Measurements from ENCODE around the gene ADM. TPM values are rescaled to one million over a fixed set of nuclear protein-coding genes. Genes with fewer than 3 reads are reported as not detected.
A peak's percentile ranks its signal among the peaks of the same experiment; 100 is the strongest.

ADM gene
- total RNA-seq, 2 experiments from 2014 or later, result 3.0 to 3.5 TPM

DNA sequence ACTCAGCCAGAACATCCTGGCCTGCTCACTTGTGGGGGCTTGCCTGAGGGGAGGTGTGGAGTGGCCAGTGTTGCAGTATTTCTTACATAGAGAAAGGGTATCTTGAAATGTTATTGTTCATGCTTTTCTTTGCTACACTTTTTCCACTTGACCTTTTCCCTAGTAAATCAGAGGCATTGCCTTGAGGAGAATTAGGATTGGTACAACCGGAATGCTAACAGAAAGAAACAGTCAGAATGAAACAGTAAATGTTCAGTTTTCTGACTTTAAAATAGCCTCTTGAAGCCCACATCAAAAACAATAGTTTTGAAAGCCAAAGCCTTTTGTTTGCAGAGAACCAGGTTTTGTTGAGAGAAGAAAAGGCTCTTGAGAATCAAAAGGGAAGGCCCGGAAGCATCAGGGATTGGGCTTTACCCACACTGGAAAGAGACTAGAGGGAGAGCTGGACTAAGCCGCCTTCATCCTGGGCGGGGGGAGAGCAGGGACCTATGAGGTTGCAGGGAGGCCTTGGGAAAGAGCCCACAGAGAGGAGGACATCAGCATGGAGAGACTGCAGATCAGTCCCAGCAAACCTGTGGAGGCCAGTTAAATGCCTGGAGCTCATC, 12.4 kb downstream of the ADM start:
- peaks cover 16% of the 10 kb centered on the region for H3K27me3 Mint-ChIP-seq
- H3K4me3 Mint-ChIP-seq, result no peak overlapping the region
- no peak for DNase-seq
- POLR2A ChIA-PET, result interaction anchor here (1.4 kb wide), 1 partner anchor 9 kb away, joined by 3 read pairs; no protein-coding TSS in a partner anchor
- peaks cover under 1% of the 10 kb centered on the region for H3K4me1 Mint-ChIP-seq (ENCODE audit: low read depth)
- H3K27ac Mint-ChIP-seq, result no peak overlapping the region
- H3K36me3 Mint-ChIP-seq, result no peaks in the 10 kb centered on the region
- intact Hi-C loops (cut with micrococcal nuclease), result no loop called here
- CTCF ChIA-PET, result interaction anchor here (1.2 to 2.2 kb wide), 2 partner anchors 10 to 559 kb away, joined by 4 to 10 read pairs; no protein-coding TSS in a partner anchor
- no peaks in the 10 kb centered on the region for H3K9me3 Mint-ChIP-seq

- Mint-ChIP-seq H3K4me1 (ENCODE audit: low read depth) (peaks cover 7% of the 10 kb centered on the region), H3K4me3 (no peak overlapping the region), H3K36me3 (no peaks in the 10 kb centered on the region), H3K9me3 (no peaks in the 10 kb centered on the region), H3K27ac (no peak overlapping the region), H3K27me3 (peaks cover 16% of the 10 kb centered on the region)
- DNase-seq, result no peak
- ChIA-PET CTCF (interaction anchor here (2.2 kb wide), 1 partner anchor 10 kb away, joined by 10 read pairs; no protein-coding TSS in a partner anchor), POLR2A (interaction anchor here (1.4 kb wide), 1 partner anchor 10 kb away, joined by 3 read pairs; no protein-coding TSS in a partner anchor)
- intact Hi-C loops (cut with micrococcal nuclease), result no loop called here
Observed at GRCh38 chr11:10317776-10318526, 13.1 kb downstream of the ADM start.

GRCh38 chr11:10318527-10318802, 13.6 kb downstream of the ADM start:
- POLR2A ChIA-PET, result interaction anchor here (1.4 kb wide), 1 partner anchor 10 kb away, joined by 3 read pairs; no protein-coding TSS in a partner anchor

DNA sequence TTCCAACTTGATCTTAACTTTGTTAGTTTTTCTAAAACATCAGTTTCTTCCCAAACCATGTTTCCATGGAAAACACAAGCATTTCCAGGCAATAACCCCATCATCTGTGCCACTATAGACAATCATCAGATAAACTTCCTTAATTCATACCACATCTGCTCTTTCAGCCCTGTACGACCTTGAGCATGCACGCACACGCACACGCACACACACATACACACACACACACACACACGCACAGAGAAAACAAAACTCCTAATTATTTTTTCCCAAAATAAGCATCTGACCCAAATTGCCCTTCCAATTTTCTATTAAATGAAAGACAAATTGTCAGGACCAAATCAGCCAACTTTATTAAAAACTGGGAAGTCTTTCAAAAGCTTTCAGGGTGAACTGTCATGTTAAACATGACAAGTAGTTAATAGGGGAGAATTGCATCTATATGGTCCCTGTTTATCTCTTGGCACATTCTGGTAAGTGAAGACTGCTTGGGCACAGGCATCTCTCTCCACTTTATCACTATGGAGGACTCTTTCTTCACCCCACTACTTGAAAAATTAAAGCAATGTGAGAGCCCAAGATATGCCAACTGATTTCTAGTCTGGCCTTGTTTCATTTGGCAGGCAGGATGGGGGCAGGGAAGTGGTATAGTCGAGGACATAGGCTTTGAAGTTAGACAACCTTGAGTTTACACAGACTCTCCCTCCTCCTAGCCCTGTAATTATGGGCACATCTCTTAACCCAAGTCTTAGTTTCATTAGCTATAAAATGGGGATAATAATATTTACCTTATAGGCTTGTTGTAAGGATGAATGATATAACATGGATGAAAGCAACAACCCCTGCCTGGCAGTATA, 15.1 kb downstream of the ADM start:
- Mint-ChIP-seq H3K9me3 (no peaks in the 10 kb centered on the region), H3K27me3 (peaks cover 19% of the 10 kb centered on the region), H3K4me1 (ENCODE audit: low read depth) (peaks cover 13% of the 10 kb centered on the region), H3K27ac (no peak overlapping the region), H3K4me3 (no peak overlapping the region), H3K36me3 (no peaks in the 10 kb centered on the region)
- POLR2A ChIA-PET, result interaction anchor here (1.5 kb wide), 1 partner anchor 11 kb away, joined by 3 read pairs; no protein-coding TSS in a partner anchor
- intact Hi-C loops (cut with micrococcal nuclease), result loop anchor here (5.0 kb wide), 2 partner anchors 708 to 788 kb away; no protein-coding TSS in a partner anchor
- DNase-seq, result no peak
- CTCF ChIA-PET, result interaction anchor here (2.1 to 3.2 kb wide), 3 partner anchors 12 to 561 kb away, joined by 6 to 17 read pairs (median 9); no protein-coding TSS in a partner anchor

More at GRCh38 chr11:10318527-10318802, 13.6 kb downstream of the ADM start:
- Mint-ChIP-seq H3K27me3 (peaks cover 18% of the 10 kb centered on the region), H3K4me1 (ENCODE audit: low read depth) (peaks cover 11% of the 10 kb centered on the region), H3K27ac (no peak overlapping the region), H3K9me3 (no peaks in the 10 kb centered on the region), H3K4me3 (no peak overlapping the region), H3K36me3 (no peaks in the 10 kb centered on the region)
- DNase-seq, result no peak
- intact Hi-C loops (cut with micrococcal nuclease), result no loop called here
- CTCF ChIA-PET, result interaction anchor here (2.2 kb wide), 1 partner anchor 11 kb away, joined by 10 read pairs; no protein-coding TSS in a partner anchor

- Mint-ChIP-seq H3K9me3 (no peaks in the 10 kb centered on the region), H3K27me3 (peaks cover 16% of the 10 kb centered on the region), H3K27ac (no peak overlapping the region), H3K4me3 (no peak overlapping the region), H3K4me1 (ENCODE audit: low read depth) (peaks cover 13% of the 10 kb centered on the region), H3K36me3 (no peaks in the 10 kb centered on the region)
- ChIA-PET CTCF (interaction anchor here (2.1 to 3.2 kb wide), 3 partner anchors 13 to 562 kb away, joined by 6 to 17 read pairs (median 9); no protein-coding TSS in a partner anchor), POLR2A (interaction anchor here (1.5 kb wide), 1 partner anchor 12 kb away, joined by 3 read pairs; no protein-coding TSS in a partner anchor)
- intact Hi-C loops (cut with micrococcal nuclease), result loop anchor here (5.0 kb wide), 2 partner anchors 709 to 789 kb away; no protein-coding TSS in a partner anchor
- no peak for DNase-seq
Observed at GRCh38 chr11:10320736-10321465, 16.0 kb downstream of the ADM start.

GRCh38 chr11:10322401-10322800, 17.5 kb downstream of the ADM start:
- peak overlapping the region; percentile 48 for H3K4me3 Mint-ChIP-seq
- H3K4me1 Mint-ChIP-seq (ENCODE audit: low read depth), result peaks cover 13% of the 10 kb centered on the region
- no peaks in the 10 kb centered on the region for H3K36me3 Mint-ChIP-seq
- no peak for DNase-seq
- POLR2A ChIA-PET, result no interaction called here
- H3K27me3 Mint-ChIP-seq, result peaks cover 8% of the 10 kb centered on the region
- H3K27ac Mint-ChIP-seq, result peak overlapping the region; percentile 77
- CTCF ChIA-PET, result interaction anchor here (0.7 to 3.2 kb wide), 5 partner anchors 12 to 563 kb away, joined by 4 to 17 read pairs (median 5); partner anchors contain the start of gene ADM
- intact Hi-C loops (cut with micrococcal nuclease), result loop anchor here (5.0 kb wide), 2 partner anchors 710 to 790 kb away; no protein-coding TSS in a partner anchor
- no peaks in the 10 kb centered on the region for H3K9me3 Mint-ChIP-seq

GRCh38 chr11:10322830-10323792, 18.2 kb downstream of the ADM start:
- CTCF ChIA-PET, result interaction anchor here (1.0 to 3.2 kb wide), 16 partner anchors 8 to 789 kb away, joined by 4 to 22 read pairs (median 8); partner anchors contain the start of gene ADM
- peak overlapping the region; percentile 48 for H3K4me3 Mint-ChIP-seq
- POLR2A ChIA-PET, result no interaction called here
- H3K36me3 Mint-ChIP-seq, result no peaks in the 10 kb centered on the region
- peak; percentile 67 for DNase-seq
- H3K9me3 Mint-ChIP-seq, result no peaks in the 10 kb centered on the region
- H3K27ac Mint-ChIP-seq, result peak overlapping the region; percentile 77
- peaks cover 7% of the 10 kb centered on the region for H3K27me3 Mint-ChIP-seq
- H3K4me1 Mint-ChIP-seq (ENCODE audit: low read depth), result peaks cover 13% of the 10 kb centered on the region
- intact Hi-C loops (cut with micrococcal nuclease), result loop anchor here (1.0 to 5.0 kb wide), 7 partner anchors 15 to 791 kb away; no protein-coding TSS in a partner anchor

- H3K27me3 Mint-ChIP-seq, result peaks cover 7% of the 10 kb centered on the region
- H3K4me3 Mint-ChIP-seq, result no peak overlapping the region
- peaks cover 13% of the 10 kb centered on the region for H3K4me1 Mint-ChIP-seq (ENCODE audit: low read depth)
- no peak overlapping the region for H3K27ac Mint-ChIP-seq
- ChIA-PET CTCF (interaction anchor here (0.6 to 3.2 kb wide), 13 partner anchors 9 to 789 kb away, joined by 3 to 22 read pairs (median 7); no protein-coding TSS in a partner anchor), POLR2A (no interaction called here)
- H3K36me3 Mint-ChIP-seq, result no peaks in the 10 kb centered on the region
- intact Hi-C loops (cut with micrococcal nuclease), result loop anchor here (1.0 to 5.0 kb wide), 7 partner anchors 15 to 791 kb away; no protein-coding TSS in a partner anchor
- no peaks in the 10 kb centered on the region for H3K9me3 Mint-ChIP-seq
- DNase-seq, result no peak
Observed at GRCh38 chr11:10323793-10324170, 18.9 kb downstream of the ADM start.

- intact Hi-C loops (cut with micrococcal nuclease), result loop anchor here (5.0 kb wide), 2 partner anchors 712 to 792 kb away; no protein-coding TSS in a partner anchor
- no peak for DNase-seq
- ChIA-PET POLR2A (no interaction called here), CTCF (interaction anchor here (0.6 to 3.2 kb wide), 15 partner anchors 10 to 790 kb away, joined by 3 to 22 read pairs (median 7); no protein-coding TSS in a partner anchor)
- Mint-ChIP-seq H3K4me1 (ENCODE audit: low read depth) (peaks cover 13% of the 10 kb centered on the region), H3K36me3 (no peaks in the 10 kb centered on the region), H3K27ac (no peak overlapping the region), H3K27me3 (peaks cover 10% of the 10 kb centered on the region), H3K9me3 (no peaks in the 10 kb centered on the region), H3K4me3 (no peak overlapping the region)
Observed at GRCh38 chr11:10324474-10324873, 19.6 kb downstream of the ADM start.
